Dedifferentiated amniotic fluid mesenchymal stem cell (primary cell): ENCODE data around the gene ADAMTS5.

Source experiments
- DNase-seq: peaks from one replicate; pipeline ENCODE4 v3.0.0-alpha.2; 2016; ENCODE audit errors: extremely low spot score

The ADAMTS5 gene

DNA sequence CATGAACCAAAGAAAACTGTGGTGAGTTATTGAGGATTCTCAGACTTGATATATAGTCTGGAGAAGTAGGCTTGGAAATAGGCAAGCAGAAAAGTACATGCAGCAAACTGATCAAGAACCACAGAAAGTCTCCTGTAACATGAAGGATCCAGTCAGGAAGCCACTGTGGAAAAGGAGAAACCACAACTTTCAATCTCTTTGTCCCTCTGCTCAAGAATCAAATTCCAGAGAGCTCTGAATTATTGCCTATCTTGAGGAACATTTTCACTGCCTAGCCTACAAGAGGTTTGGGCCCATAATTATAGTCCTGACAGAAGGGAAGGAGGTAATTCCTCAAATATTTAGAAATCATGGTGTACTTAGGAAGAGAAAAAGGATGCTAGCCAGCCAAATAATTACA, 78.6 kb downstream of the ADAMTS5 start:
- DNase-seq: no peak

DNA sequence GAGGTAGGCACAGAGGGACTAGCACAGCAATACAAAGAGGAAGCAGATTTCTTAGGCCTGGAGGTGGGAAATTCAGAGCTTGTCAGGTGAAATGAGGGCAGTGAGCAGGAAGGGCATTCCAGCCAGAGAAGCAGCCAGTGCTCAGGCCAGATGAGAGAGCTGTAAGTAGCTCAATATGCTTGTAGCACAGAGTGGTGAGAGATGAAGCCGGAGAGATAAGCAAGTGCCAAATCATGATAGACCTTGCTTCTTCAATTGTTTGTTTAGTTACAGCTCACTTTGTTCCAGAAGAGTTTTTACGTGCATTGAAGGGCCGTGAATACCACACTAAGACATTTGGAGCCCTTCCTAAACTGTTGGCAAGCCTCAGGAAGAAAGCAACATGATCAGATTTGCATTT, 79.6 kb downstream of the ADAMTS5 start:
- DNase-seq: peak; percentile 34

DNA sequence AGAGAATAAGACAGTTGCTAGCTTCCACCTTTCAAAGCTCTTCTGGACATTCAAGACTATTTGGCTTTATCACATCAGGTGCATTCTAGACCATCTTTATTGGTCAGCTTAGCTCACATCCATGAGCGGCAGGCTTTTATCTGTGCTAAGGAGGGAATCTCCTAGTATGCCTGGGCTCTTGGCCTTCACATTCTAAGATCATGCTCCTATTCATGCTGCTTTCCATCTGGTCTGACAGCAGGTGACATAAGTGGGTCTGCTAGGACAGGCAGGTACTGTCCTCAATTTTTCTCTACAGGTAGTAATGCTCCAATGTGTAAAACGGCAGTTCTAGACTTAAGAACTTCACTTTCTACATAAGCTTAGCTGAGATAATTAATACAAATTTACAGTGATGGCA, 82.5 kb downstream of the ADAMTS5 start:
- no peak for DNase-seq

DNA sequence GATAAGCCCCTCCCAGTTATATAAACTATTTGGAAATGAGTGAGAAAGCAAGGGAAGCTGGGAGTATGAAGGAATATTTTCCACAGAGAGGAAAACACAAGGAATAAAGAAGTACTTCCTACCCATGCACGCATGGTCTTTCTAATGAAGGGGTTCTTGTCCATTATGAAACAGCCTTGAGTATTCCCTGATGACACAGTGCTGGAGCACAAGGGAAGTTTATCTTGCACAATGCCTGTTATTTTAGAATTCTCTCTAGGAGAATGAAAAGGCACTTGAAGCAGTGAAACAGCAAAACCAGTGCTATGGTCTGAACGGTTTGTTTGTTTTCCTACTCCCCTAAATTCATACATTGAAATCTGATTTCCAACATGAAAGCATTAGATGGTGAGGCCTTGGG, 83.1 kb downstream of the ADAMTS5 start:
- DNase-seq: no peak

DNA sequence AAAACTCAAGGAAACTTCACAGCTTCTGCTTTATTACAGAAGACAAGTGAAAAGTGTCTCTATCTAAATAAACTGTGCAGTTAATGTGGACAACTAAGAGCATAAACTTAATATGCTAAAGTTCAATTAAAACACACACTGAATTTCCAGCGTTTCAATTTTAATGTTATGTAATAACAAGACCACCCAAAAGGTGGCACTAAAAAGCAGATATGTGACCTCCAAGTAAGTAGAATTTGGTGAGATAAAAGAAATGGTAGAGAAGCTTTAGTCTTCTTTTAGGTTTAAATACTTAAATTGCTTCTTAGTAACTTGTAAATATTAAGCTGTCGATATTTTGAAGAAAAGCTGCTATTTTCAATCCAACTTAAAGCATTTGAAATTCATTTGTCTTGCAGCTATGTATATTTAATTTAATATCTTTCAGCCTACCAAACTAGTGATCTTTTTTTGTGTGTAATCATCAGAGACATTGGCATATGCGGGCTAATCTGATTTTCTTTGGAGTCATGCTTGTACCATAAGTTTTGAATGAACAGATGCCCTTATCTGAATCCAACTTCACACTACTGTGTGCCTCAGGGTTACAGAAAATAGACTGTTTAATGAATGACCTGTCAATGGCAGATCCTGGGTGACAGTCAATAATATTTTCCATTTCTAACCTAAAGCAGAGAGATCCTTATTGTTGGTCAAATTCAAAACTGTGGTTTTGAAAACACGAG, 85.2 kb downstream of the ADAMTS5 start:
- DNase-seq: no peak

DNA sequence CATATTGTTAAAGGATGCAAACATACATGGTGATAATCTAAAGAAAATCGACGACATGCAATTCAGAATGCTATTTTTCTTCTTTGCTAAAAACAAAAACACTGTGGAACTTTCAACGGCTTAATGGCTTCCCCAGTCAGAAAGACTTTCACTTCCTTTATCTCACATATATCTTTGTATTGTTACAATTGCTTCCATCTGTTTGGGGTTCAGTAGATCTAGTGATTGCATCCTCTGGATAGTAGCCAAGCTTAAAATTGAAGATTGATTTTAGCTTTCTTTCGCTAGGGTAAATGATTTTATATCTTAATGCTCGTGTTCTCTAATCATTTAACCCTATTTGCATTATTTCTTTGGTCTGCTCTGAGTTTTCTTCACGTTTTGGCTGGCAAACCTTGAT, 89.9 kb downstream of the ADAMTS5 start:
- DNase-seq: no peak

DNA sequence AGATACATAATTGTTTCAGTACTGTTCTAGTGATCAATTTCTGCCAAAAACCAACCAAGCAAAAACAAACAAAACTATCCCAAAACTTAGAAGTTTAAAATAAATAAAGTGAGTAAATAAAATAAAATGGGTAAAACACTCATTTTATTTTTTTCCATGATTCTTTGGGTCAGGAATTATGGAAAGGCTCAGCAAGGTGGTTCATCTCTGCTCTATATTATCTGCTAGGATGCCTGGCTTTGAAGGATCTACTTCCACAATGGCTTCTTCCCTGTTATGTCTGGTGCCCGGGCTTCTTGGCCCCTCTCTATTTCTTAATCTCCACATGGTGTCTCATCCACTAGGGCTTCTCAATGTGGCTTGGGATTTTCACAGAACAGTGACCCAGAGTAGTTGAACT, 92.5 kb downstream of the ADAMTS5 start:
- no peak for DNase-seq
